HG02970 (cell line): Measurements from ENCODE around the gene CYB561D1.
A peak's percentile ranks its signal among the peaks of the same experiment; 100 is the strongest.

ENCODE experiments used
- ATAC-seq: cut with Tn5 transposase; IDR thresholded peaks from one replicate; pipeline ENCODE4 v1.9.1; 2021; ENCODE audit warnings: mild to moderate bottlenecking, moderate library complexity, moderate number of reproducible peaks; ENCODE audit not compliant: unreplicated experiment, low FRiP score

The CYB561D1 gene

DNA sequence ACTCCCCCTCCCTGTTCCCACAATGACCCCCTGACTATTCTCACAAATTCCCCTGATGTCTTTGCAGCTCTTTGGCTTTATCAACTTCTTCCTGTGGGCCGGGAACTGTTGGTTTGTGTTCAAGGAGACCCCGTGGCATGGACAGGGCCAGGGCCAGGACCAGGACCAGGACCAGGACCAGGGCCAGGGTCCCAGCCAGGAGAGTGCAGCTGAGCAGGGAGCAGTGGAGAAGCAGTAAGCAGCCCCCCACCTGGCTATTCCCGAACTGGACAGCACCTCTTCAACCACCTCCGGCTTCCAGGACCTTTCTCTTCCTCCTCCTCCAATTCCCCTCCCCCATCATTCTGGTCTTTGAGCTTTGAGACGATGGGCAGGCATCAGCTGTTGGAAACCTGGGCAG lies 14.6 kb upstream of the CYB561D1 start:
- no peak for ATAC-seq

DNA sequence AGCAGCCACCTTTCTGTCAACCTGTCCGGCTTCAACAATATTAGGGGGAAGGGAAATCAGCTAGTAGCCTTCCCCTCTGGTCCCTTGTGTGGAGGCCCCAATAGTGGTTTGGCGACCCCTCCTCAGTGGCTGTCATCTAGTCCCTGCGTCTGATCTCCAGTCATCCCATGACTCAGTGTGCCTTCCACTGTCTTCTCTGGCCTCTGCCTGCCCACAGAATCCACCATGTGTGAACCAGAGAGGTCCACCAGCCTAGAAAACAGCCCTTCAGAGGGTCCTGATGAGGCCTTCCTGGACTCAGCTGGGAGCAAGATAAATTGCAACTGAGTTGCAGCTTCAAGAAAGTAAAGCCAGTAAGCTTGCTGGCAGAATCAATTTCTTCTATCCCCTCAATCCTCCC lies 14.0 kb upstream of the CYB561D1 start:
- ATAC-seq: no peak

DNA sequence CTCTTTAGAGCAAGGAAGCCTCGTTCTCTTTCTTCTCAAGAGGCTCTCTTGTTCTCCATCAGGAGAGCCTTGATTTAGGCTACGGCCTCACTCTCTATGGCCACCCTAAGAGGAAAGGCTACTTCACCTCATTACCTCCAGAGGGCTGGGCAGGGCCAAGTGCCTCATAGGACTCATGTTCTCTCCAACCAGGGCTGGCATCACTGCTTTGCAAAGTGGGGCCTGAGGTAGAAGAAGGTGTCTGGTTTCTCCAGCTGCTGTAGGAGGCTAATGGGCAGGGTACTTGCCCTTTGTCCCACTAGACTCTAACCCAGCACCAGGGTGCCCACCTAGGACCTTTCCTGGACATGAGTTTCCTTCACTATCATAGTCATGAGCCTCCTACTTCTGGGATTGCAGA lies 12.2 kb upstream of the CYB561D1 start:
- no peak for ATAC-seq

DNA sequence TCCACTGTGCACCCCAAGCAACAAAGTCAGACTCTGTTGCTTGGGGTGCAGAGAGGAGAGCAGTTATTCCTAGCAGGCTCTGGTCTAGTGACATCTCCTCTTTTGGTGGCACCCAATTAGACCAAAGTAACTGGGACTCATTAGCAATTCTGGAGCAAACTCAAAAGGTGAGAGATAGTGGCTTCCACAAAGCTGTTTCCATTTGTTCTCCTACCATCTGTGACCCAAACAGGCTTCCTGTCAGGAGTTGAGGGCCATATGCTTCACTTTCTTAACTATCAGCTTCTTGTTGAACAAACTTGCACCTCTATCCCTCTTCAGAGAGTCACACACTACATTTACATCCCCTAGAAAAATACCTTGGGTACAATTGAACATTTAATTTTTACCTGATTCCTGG lies 11.7 kb upstream of the CYB561D1 start:
- no peak for ATAC-seq

DNA sequence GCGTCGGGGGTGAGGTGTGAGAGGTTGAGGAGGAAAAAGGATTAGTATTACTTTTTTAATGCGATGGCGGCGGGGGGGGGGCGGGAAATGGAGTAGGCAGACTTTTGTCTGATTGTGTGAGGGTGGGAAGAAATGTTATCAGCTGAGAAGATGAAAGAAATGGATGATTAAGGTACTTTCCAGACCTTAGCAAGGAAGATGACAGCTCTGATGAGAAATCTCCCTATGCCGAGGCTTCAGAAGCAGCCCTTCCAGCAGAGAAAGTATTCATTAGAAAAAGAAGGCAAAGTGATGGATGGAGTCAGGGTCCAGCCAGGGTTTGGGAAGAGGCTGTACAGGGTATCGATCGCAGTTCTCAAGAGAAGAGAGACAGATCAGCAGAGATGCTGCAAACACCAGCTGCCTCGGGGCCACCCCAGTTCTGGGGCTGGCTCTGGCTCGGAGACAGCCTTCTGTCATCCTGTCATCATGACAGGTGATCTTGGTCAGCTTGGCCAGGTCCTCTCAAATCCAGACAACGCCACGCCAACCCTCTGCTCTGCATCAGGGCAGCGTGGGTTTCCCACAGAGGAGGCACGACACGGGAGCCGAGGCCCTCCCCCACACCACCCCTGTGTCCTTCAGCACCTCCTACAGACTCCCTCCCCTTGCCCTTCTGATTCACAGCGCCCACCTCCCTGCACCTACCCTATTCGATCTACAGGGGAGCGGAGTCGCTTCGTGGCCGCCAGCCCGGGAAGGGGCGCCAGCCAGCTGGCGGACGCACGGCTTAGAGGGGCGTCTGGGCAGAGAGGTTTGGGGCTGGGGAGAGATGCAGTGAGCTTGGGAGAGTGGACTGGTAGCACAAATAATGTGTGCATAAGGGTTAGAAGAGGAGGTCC lies 10.9 kb upstream of the CYB561D1 start:
- ATAC-seq: peak; percentile 4

DNA sequence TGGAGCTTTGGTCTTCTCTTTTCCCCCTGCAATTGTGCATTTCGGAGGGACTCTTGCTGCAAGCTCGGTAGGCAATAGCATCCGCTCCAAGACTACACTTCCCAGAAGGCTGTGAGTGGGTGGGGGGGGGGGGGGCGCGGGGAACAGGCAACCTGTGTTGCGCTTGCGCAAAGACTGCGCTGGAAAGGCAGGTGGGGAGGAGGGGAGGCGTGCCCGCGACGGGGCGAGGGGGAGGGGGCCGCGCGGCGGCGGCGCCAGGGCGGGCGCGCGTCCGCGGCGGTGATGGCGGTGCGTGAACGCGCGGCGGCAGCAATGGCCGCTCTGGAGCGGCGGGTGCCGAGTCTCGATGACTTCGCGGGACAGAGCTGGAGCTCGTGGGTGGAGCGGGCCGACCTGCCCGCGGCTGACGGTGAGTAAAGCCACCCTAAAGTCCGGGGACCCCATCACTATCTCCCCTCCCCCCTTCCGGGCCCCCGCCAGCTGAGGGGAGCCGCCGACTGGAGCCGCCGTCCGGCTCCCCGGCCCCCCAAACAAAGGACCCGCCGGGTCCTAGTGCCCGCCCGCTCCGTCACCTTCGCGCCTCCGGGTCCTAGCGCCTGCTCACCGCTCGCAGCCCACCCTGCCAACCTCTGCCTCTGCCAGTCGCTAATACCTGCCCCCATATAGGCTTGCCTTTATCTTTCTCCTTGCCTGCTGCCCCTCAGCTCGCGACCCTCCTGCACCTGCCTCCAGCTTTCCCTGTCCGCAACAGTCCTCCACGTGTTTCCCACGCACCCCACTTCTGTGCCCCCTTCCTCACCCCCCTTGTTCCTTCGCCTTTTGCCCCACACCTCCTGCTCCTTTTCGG lies 10.0 kb upstream of the CYB561D1 start, which contains the start of gene ATXN7L2:
TSS of gene ATXN7L2 (plus strand) at position 234 of the 847 bp plus-strand sequence. CDS start at position 283, 49 bp downstream.
- peak; percentile 85 for ATAC-seq

DNA sequence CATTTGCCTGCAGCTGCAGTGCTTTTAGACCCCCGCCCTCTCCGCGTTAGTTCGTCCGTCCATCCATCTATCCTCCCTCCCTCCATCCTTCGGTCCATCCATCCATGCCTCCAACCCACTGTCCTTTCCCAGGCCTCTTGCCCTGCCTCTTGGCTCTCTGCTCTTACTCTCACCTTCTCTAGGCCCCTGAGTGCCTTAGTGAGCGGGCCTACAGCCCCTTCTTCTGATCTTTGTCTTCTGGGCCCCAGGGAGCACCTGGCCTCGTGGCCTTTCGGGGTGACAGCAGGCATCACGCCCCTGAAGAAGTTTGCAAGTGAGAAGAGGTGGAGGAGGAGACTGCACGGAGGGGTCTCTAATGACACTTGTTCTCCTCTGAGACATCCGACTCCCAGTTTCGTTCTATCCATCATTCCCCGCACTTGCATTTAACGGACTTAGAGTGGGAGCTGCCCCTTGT lies 9.3 kb upstream of the CYB561D1 start:
- ATAC-seq: no peak

DNA sequence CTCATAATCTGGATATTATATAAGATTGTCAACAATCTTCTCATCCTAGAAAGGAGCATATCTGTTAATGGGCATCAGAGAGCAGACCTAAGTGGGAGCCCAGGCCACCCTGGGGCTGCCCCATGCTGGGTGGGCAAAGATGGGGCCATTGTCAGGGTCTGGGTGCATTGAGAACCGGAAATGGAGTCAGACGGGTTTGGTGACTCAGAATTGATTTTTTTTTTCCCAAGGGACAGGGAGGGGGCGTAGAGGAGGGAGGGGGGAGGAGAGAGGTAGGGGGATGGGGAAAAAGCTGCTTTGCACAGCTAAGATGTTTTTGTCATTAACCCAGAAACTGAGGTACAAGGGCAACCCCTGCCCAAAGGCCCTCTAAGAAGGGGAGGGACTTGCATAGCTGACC lies 8.9 kb upstream of the CYB561D1 start:
- no peak for ATAC-seq

DNA sequence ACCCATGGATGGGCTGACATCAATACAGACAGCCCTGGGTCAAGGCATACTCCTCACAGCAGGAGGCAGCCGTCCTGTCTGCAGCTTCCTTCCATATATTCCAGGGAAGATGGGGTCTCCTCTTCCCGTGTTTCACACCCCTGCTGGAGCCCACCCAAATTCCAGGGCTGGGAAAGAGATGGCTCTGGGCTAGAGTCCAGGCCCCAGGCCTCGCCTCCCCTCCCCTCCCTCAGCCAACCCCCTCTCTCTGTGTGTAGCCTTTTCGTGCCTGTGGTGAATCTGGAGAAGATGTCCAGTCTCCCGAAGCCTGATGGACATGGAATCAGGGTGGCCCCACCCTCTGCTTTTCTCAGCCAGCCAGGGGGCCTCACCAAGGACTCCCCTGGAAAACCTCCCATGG lies 6.6 kb upstream of the CYB561D1 start:
- ATAC-seq: no peak

DNA sequence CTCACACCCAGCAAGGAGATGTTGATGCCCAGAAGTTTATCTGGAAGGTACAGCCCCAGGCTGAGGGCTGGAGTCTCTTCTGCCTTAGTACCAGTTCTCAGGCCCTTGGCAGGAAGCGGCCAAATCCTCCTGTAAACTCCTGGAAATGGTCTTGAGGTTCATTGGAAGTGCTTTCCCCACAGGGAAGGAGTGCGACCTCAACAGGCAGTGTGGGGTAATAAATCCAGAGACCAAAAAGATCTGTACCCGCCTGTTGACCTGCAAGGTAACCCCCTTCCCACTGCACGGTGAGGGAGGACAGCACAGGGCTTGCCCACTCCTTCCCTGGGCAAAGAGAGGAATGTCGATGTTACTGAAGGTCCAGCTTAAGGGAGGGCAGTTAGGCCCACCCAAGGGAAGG lies 5.7 kb upstream of the CYB561D1 start:
- no peak for ATAC-seq

DNA sequence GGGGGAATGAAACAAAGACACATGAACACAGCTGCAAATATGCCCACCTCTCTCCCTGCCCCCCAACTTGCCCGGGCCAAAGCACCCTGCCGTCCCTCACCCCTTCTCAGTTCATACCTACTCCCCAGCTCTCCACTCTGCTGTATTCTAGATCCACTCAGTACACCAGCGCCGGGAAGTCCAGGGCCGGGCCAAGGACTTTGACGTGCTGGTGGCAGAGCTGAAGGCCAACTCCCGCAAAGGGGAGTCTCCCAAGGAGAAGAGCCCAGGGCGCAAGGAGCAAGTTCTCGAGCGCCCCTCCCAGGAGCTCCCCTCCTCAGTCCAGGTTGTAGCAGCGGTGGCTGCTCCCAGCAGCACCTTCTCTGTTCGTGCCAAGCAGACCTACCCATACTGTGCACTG lies 5.2 kb upstream of the CYB561D1 start:
- no peak for ATAC-seq

DNA sequence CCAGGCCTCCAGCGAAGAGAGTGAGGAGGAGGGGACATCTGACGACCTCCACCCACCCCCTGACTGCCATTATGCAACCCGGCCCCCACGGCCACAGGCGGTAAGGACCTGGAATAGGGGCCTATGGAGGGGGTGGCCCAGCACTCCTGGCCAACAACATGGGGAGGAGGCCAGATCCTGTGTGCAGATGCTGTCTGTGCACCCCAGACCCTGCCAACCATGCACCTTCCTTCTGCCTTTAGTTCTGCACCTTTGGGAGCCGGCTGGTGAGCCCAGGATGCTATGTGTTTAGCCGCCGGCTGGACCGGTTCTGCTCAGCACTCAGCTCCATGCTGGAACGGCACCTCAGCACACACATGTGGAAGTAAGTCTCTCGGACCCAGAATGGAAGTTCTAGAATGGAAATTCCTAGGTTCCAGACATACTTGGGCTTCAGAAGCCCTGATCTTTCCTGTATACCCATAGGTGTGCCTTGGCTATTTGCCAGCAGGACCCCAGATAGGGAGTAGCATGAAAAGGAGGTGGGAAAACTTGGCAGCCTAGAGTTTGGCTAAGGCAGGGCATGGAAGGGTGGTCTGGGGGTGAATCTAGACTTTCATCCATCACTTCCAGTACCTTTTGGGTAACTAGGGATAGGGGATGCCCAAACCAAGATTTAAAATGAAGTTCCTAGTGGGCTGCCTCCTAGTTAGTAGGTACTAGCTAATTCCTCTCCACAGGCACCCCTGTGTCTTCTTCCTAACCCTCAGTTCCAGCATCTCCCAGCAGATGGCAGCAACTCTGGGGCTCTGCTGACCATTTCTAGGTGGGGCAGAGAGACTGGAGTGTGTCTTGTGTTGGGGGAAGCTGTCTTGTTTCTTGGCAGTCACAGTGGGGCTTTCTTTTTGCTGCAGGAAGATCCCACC lies 3.6 kb upstream of the CYB561D1 start:
- no peak for ATAC-seq

DNA sequence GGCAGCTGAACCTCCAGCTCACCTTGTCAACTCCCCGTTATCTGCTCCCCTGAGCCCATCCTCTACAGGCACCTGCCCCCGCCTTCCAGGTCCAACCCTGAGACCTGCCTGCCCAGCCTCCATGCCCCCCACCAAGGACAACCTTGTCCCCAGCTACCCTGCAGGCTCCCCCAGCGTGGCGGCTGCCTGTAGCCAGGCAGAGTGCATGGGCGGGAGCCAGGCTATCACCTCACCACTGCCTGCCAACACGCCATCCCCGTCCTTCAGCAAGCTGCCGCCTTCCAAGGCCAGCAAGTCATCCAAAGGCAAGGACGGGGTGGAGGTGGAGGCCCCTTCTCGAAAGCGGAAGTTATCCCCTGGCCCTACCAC lies 3.0 kb upstream of the CYB561D1 start:
- no peak for ATAC-seq

DNA sequence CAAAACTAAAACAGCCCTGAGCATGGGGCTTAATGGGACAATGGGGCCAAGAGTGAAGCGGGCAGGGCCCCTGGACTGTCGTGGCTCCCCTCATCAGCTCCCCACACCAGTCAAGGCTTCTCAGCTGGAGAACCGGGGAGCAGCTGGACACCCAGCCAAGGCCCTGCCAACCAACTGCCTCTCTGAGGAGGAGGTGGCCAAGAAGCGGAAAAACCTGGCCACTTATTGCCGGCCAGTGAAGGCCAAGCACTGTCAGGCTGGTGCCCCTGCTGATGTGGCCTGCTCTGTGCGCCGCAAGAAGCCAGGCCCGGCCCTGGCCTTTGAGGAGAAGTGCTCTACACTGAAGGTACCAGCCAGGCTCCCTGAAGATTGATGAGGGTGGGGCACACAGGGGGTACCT lies 2.5 kb upstream of the CYB561D1 start:
- no peak for ATAC-seq

DNA sequence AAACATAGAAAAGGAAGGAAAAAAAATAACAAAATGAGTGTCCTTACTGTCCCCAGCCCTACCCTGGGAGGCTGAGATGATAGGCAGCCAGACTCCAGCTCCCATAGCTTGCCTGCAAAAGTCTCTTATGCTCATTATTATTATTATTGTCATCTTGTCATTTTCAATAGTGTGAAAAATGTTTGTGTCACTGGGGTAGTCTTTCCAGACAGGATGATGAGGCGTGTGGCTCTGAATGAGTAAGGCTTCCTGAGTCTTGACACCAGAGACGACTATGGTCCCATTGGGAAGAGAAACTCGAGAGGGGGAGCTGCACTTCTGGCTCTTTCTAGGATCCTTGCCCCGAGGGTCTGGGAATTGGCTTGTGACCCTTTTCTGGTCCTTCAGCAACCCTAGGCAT lies 1.1 kb upstream of the CYB561D1 start:
- no peak for ATAC-seq

DNA sequence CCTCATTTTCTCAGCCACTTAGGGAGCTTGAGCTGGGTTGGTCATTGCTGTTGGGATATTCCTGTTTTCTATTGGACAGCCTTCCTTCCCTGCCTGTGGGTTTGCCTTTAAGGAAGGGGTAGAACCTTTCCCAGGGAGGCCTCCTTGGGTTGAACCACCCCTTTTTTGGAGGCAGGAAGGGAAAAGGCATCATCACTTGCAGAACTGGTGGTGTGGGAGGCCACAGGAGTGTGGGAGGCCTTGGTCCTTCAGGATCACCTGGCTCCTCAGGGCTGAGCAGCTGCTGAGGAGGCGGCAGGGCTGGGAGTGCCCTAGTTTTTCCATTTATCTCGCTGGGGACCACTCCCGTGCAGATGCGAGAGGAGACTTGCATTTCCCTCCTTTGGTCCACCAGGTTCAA lies 667 bp upstream of the CYB561D1 start:
- no peak for ATAC-seq

DNA sequence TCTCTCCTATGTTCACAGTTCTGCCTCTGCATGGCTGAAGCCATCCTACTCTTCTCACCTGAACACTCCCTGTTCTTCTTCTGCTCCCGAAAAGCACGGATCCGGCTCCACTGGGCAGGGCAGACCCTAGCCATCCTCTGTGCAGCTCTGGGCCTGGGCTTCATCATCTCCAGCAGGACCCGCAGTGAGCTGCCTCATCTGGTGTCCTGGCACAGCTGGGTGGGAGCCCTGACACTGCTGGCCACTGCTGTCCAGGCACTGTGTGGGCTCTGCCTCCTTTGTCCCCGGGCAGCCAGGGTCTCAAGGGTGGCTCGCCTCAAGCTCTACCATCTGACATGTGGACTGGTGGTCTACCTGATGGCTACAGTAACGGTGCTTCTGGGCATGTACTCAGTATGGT lies 1.8 kb downstream of the CYB561D1 start:
- ATAC-seq: no peak

DNA sequence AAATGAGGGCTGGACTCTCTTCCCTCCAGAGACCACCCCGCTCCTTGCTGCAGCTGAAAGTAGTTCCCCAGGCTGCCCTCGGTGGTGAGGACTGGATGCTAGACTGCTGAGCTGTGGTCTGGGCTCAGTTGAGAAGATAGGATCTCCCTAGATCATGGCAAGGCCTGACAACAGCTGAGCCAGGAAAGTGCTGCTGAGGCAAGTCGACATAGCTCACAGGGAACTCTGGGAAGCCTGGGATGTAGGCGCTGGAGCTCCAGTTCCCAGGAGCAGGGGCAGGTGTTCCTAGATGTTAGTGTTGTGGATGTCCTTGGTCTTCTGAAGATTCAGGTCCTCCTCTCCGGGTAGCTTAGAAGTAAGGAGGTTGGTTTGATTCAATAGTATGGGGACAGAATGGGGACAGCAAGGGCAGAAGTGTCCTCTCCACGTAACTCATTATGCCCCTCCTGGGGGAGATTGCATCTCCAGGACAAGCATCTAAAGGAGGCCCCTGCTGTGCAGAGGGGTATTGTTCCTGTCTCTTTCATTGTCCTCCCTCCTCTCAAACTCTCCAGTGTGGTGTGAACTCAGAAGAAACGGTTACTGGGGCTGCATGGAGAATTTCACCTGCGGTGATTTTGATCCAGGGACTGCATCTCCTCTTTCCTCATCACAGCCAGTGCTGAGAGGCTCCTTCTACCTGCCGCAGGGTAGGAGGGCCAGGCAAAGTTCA lies 3.7 kb downstream of the CYB561D1 start:
- no peak for ATAC-seq

DNA sequence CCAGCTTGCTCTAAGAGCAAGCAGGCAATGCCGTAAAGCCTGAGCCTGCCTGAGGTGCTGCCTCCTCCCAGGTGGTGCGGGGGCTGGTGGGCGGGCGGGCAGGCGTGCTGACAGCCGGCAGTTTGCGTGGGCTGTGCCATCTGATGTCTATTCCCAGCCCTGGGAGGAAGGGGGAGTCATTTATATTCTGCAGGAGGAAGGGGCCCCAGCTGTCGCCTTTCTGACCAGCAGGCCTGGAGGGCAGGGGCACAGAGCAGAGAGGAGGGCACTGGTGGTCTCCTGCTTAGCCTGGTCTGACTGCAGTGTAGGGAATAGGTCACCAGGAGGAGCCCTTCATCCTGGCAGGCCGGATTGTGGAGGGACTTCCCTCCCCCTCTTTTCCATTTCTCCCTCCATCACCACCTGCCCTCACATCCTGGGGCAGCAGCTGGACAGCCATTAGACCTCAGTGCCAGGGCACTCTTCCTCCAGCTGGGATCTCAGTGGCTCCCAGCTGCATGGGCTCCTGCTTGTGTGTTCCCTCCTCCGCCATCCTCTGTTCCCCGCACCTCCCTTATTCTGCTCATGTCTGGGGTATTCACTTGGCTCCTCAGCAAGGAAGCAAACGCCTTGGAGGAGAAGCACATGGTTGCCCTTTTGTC lies 4.4 kb downstream of the CYB561D1 start:
- ATAC-seq: no peak
